Measurements from ENCODE around the gene RAB3IL1.

RAB3IL1 gene

GRCh38 chr11:61870541-61871031 is 46.8 kb downstream of the RAB3IL1 start:
- Histone ChIP-seq H3K4me3 (replicated peaks; ENCODE audit: insufficient read depth, low read length) (no peak overlapping the region), H3K27ac (replicated peaks) (no peak overlapping the region), H3K27me3 (ENCODE audit: insufficient read depth, poor library complexity, severe bottlenecking) (peaks cover 9% of the 10 kb centered on the region)
- TF ChIP-seq REST (IDR thresholded peaks at IDR 0.05; ENCODE audit: insufficient replicate concordance, low read depth): no peak
- TF ChIP-seq POLR2AphosphoS5 (IDR thresholded peaks at IDR 0.05; ENCODE audit: low read depth): no peak
- TF ChIP-seq SPI1 (IDR thresholded peaks at IDR 0.05; ENCODE audit: borderline replicate concordance, low read depth): no peak
- TF ChIP-seq GABPA (IDR thresholded peaks at IDR 0.05; ENCODE audit: low read depth): no peak
- TF ChIP-seq CTCF (IDR thresholded peaks at IDR 0.05; ENCODE audit: insufficient read depth, low read length): no peak
- no peak for DNase-seq (ENCODE audit: low read depth in 1 of 2, low spot score in 1 of 2)

- TF ChIP-seq CTCF (IDR thresholded peaks at IDR 0.05; ENCODE audit: insufficient read depth, low read length): no peak
- no peak for TF ChIP-seq POLR2AphosphoS5 (IDR thresholded peaks at IDR 0.05; ENCODE audit: low read depth)
- TF ChIP-seq SPI1 (IDR thresholded peaks at IDR 0.05; ENCODE audit: borderline replicate concordance, low read depth): no peak
- TF ChIP-seq REST (IDR thresholded peaks at IDR 0.05; ENCODE audit: insufficient replicate concordance, low read depth): no peak
- no peak for TF ChIP-seq GABPA (IDR thresholded peaks at IDR 0.05; ENCODE audit: low read depth)
- no peak overlapping the region for H3K27ac ChIP-seq (replicated peaks)
- no peak overlapping the region for H3K4me3 ChIP-seq (replicated peaks; ENCODE audit: insufficient read depth, low read length)
- DNase-seq (ENCODE audit: low read depth in 1 of 2, low spot score in 1 of 2): no peak
- H3K27me3 ChIP-seq (ENCODE audit: insufficient read depth, poor library complexity, severe bottlenecking): peaks cover 9% of the 10 kb centered on the region
These were observed 47.5 kb downstream of the RAB3IL1 start for GRCh38 chr11:61869708-61870451.

- Histone ChIP-seq H3K27ac (replicated peaks) (no peak overlapping the region), H3K4me3 (replicated peaks; ENCODE audit: insufficient read depth, low read length) (no peak overlapping the region), H3K27me3 (ENCODE audit: insufficient read depth, poor library complexity, severe bottlenecking) (peaks cover 9% of the 10 kb centered on the region)
- no peak for TF ChIP-seq POLR2AphosphoS5 (IDR thresholded peaks at IDR 0.05; ENCODE audit: low read depth)
- no peak for TF ChIP-seq GABPA (IDR thresholded peaks at IDR 0.05; ENCODE audit: low read depth)
- TF ChIP-seq CTCF (IDR thresholded peaks at IDR 0.05; ENCODE audit: insufficient read depth, low read length): no peak
- no peak for TF ChIP-seq SPI1 (IDR thresholded peaks at IDR 0.05; ENCODE audit: borderline replicate concordance, low read depth)
- TF ChIP-seq REST (IDR thresholded peaks at IDR 0.05; ENCODE audit: insufficient replicate concordance, low read depth): no peak
- DNase-seq (ENCODE audit: low read depth in 1 of 2, low spot score in 1 of 2): no peak
These were observed 48.0 kb downstream of the RAB3IL1 start for GRCh38 chr11:61869429-61869707.

Measured in HL-60 (cell line).